Islet precursor cell (in vitro differentiated cells): ENCODE data around the gene ADGRV1.
"Not testable (repeated sequence)": the region's sequence is repeated elsewhere in the genome, so short reads cannot be mapped to it uniquely, and the experiment has no call there.

ENCODE experiments used
- DNase-seq: peaks from one replicate; pipeline ENCODE4 v3.0.0-alpha.2; 2018

ADGRV1 gene

DNA sequence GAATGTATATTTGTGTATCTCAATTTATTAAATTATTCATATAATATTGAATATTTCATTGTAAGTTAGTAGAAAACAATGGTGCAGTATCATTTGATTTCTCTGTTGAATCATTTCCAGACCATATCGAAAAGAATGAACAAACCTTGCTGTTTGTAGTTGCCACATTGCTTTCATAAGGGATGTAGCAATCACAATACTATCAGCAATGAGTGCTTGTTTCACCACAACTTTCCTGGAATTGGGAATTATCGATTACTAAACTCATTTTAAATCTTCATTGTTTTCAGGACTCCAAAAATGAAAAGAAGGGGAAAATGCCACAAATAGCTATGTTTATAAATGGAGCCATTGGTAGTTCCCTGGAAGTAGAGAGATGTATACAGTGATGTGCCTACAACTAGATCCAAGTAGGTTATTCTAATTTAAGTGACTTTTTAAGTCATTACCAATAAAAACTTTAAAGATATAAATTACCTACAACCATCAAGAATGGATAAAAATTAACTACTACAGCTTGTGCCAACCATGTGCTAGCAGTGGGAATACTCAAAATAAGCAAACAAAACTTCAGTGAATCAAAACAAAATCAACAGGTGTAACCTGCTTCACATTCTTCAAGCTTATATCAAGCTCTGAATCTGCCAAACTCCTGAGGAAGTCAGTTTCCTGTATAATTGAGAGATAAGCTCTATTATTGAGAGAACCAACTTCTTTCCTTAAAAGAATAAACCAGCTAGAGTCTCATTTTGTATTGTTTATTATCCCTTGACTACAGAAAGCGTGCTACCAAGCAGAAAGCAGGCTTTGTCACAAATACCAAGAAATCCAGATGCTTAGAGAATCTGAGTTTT lies 358.6 kb downstream of the ADGRV1 start:
- DNase-seq = no peak

DNA sequence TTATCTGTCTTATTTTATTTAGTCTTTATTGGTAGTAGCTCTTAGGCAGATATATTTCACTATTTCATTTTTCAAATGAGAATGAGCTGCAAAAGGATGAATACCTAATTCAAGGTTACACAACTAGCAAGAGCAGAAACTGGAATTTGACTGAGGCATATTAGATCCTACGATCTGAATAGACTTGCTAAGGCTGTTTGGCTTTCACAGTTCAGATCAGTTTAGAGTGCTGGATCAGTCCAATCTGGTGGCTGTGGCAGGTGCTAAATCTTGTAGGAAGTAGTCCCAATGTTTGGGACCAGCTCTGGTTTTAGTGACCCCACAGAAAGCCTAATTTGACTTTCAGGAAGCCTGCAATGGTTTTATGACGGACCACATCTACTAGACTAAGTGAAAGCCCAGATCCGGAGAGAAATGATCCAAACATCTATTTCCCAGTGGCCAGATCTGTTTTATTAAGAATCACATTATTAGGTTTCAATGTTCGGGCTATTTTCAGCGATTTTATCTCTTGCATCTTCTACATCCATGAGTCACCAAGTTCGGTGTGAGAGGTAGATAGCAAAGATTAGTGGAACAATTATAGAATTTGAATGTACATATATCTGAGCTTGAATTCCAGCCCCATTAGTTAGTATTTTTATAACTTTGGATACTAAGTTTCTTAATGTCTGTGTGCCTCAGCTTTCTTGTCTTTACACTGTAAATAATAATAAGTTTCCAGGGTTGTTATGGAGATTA lies 359.5 kb downstream of the ADGRV1 start:
- no peak for DNase-seq

DNA sequence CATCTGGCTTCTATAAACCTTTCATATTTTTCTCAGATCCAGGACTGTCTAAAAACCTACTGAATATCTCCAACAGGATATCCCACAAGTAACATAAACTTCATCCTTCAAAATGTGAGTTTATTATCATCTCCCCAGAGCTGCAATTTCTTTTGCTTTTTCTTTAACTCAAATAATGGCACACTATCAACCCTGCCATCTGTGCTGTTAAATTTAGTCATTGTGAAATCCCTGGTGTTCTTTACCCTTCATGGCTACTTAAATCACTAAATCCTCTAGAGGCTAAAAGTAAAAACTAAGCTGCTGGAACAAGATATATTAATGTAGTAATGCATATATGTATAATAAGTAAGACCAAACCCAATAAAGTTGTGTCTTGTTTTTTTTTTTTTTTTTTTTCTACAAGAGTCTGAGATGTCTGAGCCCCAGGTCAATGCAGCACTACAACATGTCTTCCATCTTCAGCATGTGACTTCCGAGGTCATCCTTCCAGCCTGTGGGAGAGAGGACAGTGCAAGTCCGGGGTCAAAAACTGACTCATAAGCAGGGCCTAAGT lies 362.9 kb downstream of the ADGRV1 start:
- DNase-seq = no peak

DNA sequence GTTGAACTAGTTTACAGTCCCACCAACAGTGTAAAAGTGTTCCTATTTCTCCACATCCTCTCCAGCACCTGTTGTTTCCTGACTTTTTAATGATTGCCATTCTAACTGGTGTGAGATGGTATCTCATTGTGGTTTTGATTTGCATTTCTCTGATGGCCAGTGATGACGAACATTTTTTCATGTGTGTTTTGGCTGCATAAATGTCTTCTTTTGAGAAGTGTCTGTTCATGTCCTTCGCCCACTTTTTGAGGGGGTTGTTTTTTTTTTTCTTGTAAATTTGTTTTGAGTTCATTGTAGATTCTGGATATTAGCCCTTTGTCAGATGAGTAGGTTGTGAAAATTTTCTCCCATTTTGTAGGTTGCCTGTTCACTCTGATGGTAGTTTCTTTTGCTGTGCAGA lies 365.6 kb downstream of the ADGRV1 start:
- DNase-seq = not testable (repeated sequence)

DNA sequence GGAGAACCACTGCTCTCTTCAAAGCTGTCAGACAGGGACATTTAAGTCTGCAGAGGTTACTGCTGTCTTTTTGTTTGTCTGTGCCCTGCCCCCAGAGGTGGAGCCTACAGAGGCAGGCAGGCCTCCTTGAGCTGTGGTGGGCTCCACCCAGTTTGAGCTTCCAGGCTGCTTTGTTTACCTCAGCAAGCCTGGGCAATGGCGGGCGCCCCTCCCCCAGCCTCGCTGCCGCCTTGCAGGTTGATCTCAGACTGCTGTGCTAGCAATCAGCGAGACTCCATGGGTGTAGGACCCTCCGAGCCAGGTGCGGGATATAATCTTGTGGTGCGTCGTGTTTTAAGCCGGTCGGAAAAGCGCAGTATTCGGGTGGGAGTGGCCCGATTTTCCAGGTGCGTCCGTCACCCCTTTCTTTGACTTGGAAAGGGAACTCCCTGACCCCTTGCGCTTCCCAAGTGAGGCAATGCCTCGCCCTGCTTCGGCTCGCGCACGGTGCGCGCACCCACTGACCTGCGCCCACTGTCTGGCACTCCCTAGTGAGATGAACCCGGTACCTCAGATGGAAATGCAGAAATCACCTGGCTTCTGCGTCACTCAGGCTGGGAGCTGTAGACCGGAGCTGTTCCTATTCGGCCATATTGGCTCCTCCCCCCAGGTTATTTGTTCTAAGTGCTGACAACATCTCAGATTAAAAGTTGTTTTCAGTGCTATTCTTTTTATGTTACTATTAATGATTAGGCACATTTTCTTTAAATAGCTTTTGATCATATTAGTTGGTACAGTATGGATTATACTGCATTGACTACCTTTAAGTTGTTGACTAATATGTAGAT lies 370.6 kb downstream of the ADGRV1 start:
- DNase-seq = not testable (repeated sequence)

DNA sequence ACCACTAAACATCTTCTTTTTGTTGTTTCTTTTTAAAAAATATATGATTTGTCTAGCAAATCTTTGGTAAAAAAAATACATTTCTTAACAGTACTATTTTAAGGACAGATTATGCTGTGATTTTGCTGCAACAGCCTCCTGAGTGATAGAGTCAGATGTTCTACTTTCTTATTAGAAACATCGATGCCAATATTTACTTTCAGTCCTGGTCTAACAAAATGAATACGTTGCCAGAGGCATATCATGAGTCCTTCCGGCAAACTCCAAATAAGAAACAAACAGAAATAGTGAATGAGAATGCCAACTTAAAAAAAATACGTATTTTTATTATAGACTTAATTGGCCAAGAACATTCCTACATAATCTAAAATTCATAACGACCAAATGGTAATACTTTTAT lies 371.5 kb downstream of the ADGRV1 start:
- no peak for DNase-seq

DNA sequence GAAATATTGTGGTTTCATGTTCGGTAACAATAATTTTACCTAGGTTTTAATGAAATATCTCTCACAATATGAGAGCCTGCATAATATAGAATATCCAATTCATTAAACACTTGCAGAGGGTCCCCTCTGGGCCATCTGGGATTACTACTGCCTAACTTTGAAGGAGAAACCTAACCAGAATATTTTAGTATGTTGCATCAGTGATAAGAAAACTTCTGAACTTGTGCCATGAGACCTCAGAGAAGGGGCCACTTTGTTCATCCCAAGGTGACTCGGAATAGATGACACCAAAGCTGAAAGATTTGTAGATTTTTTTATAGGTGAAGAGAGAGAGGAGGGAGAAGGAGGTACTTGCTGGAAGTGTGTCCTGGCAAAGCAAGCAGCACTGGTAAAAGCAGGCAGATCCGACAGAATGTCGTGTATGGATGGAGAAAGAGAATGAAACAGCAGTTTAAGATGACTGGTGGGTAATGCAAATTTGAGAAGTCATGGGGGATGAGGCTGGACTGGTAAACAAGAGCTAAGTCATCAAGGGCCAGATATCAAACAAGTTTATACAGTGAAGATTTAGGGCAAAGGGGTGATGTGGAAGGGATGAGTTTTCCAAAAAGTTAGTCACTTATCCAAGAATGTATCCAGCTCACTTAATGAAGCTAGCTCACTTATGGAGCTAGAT lies 372.3 kb downstream of the ADGRV1 start:
- DNase-seq = no peak

DNA sequence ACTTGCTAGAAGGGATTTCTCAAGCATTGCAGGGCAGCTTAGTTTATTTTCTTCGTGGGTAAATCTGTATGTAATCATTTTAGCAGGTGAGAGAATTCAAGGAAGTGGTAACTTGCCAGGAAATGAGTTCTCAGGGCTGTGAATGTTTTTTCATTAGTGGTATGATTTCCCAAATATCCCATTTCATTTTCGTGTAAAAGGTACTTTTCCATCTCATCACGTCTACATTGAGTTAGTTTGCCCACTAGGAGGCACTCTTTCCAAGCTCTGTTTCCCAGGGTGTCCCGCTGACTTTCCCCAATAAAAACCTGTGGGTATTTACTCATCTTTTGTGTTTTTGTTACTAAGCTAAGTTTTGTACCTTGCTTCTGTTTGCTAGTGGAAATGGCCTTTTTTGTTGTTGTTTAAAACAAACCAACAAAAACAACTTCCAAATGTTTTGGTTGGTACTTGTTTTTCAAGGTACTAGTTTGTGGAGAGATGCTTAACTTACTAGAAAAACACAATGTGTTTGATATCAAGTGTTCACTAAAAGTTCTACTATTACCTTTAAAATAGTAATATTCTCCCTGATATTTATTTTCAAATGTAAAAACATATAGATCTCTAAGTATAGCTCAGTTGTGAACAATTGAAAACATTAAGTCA lies 373.6 kb downstream of the ADGRV1 start:
- DNase-seq = no peak

DNA sequence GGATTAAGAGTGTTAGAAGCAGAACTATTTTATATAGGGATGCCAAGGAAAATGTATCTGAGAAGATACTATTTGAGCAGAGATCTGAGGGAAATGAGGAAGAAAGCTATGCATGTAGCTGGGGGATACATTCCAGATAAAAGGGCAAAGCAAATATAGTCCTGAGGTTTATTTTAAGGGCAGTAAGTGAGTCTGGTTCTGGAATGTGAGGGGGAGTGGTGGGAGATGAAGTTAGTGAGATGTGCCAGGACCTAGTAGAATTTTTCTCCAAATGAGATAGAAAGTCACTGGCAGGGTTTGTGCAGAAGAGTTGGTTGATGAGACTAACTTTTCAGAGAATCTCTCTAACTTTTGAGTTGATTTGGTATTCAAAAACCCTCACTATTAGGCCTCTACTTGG lies 374.7 kb downstream of the ADGRV1 start:
- no peak for DNase-seq

DNA sequence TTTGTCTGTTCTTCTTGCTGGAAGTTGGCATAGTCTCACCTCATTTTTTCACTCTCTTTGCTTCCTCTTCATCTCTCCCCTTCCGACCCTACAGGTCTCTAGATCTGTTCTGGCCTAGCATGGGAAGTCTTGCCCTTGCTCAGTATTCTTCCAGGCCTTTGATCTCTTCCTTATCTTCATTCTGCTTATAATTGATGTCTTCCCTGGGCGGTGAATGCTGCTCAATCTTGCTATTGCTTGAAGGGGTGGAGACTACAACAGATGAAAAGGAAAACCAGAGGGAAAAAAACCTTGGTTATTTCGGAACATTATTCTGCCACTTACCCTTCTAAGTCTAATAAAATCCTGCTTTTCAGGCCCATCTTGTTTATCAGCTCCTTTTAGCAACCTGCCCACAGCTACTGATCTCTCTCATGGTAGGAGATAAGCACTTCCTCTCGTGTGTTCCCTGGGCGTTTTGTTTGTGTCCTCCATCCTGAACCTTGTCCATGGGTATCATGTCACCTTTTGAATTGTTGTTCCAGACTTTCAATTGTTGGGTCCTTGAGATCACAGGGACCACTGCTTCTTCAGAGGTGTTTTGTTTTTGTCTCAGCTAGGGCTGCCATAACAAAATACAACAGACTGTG lies 375.6 kb downstream of the ADGRV1 start:
- no peak for DNase-seq

DNA sequence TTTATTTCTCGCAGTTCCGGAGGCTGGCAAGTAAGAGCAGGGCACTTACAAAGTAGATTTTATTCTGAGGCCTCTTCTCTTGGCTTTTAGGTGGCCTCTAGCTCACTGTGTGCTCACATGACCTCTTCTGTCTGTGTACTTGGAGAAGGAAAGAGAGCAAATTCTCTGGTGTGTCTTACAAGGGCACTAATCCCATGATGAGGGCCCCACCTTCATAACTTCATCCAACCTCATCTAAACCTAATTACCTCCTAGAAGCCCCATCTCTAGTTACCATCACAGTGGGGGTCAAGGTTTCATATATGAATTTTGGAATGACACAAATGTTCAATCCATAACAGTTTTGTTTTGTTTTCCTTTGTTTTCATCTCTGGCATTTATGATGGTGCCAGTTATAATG lies 376.1 kb downstream of the ADGRV1 start:
- no peak for DNase-seq

DNA sequence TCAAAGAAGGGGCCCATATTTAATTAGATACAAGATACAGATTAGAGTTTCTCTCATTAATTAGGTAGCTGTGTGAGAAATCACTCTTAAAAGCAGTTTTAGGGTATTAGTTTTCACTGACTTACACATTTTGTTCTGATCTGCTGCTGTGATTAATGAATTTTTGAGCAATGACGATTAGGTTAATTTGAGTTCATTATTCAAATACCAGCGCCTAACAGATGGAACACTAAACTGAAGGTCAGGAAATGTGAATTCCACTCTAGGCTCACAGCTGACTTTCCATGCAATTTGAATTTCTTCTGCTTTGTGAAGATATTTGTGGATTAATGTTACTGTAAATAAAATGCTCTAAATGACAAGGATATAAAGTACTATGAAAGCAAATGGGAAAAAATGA lies 380.6 kb downstream of the ADGRV1 start:
- DNase-seq = no peak

DNA sequence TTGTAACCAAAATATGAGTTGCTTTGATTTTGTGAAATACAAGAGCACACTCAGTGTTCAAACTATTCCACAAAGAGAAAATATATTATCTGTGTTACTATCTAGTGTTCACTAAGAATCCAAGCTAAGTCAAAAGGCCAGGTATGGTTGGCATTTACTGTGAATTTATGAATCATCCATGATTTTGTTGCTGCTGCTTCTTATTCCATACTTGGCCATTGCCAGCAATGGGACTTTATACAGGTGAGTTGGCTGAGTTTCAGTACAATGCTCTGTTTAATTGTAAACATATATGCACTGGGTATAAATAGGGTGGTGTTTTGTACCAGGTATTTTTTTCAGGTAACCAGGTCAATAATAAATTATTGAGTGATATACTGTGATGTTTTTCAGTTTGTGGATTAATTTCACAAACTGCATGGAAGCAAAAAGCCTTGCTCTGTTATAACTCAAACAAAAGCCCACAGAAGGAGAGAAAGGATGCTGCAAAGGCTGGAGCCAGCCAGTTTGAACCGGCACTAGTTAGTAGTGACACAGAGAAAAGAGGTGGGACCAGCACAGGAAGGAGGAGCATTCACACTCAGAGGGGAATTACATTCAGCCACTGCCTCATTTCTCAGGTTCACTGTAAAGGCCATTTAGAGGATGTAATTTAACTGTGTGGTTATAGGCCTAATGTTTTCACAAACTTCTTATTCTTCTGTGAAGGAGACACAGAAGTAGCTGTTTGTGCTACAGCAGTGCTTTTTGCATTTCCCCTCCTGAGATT lies 381.8 kb downstream of the ADGRV1 start:
- peak; percentile 74 for DNase-seq

DNA sequence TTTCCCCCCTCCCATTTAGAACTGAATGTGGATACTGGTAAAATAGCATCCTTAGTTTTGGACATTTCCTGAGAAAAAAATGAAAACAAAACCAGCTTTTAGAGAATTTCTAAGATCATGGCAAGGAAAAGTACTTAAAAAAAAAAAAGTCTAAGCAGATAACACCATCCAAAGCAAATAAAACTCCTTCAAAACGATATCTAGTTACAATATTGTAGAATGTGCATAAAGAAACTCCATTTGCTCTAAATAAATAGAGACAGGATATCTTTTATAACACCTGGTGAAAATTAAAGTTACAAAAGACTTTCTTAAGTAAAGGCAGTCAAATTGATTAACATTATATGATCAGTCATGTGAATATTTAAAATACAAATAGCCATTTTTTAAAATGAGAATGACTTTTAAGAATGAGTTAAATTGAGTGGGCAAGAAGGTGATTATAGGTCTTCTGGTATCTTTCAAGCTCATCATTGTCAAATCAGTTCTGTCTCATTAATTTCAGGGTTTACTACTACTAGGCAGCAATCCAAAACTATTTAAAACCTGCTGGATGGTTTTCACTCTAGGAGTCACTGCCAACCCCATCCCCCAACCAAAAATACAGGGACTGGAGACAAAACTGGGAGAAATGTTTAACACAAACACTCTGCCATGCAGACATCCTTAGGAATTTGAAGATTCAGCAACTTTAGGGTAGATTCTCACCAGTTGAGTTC lies 382.6 kb downstream of the ADGRV1 start:
- no peak for DNase-seq

DNA sequence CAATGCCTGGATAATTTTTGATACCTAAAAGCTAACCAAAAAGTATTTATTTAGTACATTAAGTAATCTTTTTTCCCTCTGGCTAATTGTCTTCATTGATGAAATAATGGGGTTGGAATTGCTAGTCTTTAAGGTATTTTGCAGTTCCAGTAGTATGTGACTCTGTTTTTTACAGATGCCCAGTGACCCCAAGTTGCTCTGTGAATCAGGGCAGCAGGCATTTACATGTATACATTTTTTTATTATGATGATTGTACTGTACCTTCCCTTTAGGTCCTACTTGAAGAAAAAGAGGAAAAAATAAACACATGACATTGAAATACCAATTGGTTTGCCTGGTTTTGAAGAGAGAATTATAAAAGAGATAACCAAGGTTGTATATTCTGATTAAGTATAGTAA lies 385.5 kb downstream of the ADGRV1 start:
- no peak for DNase-seq

DNA sequence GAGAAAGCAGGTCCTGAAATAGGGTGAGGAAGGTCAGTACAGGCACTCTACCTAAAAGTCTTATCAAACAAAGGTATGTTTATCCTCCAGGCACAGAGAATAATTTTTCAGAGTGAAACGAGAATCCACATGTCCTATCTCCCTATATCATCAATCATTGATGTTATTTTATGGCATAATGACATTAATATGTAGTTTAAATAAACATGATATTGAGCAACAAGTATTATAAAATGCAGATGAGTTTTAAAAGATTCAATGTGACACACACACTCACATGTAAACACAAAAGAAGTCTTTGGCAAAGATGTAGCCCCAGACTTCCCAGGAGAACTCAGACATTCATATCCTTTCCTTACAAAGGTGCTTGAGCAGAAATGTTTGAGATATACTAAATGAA lies 389.1 kb downstream of the ADGRV1 start:
- no peak for DNase-seq

DNA sequence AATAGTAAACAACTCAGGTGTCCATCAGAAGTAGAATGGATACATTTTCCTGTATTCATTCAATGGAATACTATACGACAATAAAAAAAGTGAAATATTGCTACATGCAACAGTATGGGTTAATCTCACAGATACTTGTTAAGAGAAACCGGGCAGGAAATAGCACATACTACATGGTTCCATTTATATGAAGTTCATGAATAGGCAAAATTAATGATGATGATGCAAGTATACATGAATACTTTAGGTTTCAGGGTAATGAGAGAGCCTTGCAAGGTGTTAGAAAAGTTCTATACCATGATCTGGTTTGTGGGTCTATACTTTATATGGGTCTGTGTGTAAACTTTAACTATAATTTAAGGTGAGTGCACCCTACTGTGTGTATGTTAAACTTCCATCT lies 390.4 kb downstream of the ADGRV1 start:
- DNase-seq = no peak

DNA sequence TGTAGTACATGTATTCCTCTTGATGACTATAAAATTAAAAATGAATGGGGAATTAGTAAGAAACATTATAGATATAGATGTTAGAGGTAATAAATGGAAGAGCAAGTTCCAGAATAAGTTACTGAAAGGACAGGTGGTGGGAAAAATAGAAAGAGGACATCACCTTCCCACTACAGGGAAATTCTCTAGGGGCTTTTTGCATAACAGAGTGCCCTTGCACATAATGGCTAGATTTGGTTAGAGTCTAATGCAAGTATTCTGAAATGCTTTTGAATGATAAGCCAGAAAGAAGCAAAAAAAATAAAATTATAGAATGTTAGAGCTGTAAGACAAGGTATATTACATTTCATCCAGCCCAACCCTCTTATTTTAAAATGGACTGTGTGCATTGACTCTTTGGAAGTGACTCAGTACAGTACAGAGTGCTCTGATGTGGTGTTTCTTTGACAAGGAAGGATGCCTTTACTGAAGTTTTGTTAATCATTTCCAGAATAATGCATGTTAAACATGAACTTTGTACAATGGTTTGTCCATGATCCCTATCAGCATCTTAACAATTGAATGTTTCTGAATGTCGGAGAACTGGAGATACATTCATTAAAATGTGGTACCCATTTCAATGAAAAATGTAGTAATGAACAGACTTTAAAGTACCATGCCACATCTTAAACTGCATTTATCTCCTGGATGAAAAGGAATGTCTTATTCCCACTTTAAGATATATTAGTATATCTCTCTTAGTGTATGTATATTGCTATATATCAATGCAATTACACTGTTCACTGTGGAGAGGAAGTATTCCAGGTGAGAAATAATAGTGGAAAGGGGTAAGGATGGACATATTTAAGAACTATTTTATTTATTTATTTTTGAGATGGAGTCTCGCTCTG lies 391.1 kb downstream of the ADGRV1 start:
- DNase-seq = no peak
